Activated CD8-positive, alpha-beta memory T cell treated with anti-CD3 and anti-CD28 coated beads, Interleukin-2, amount 50 U/mL, for 4 hours (primary cell): ENCODE measurements around the gene SCAPER.
A peak's percentile ranks its signal among the peaks of the same experiment; 100 is the strongest.

ENCODE experiments used
- DNase-seq: peaks from one replicate; pipeline ENCODE4 v3.0.0-alpha.2; 2020

The SCAPER gene

GRCh38 chr15:76345880-76346668 lies 559.1 kb downstream of the SCAPER start:
- no peak for DNase-seq

- DNase-seq = no peak
Observed at GRCh38 chr15:76345583-76345879, 559.6 kb downstream of the SCAPER start.

GRCh38 chr15:76344893-76345582 lies 560.1 kb downstream of the SCAPER start:
- DNase-seq = no peak

GRCh38 chr15:76343313-76343996 lies 561.7 kb downstream of the SCAPER start:
- no peak for DNase-seq

GRCh38 chr15:76342382-76343201 lies 562.5 kb downstream of the SCAPER start:
- DNase-seq = no peak

DNA sequence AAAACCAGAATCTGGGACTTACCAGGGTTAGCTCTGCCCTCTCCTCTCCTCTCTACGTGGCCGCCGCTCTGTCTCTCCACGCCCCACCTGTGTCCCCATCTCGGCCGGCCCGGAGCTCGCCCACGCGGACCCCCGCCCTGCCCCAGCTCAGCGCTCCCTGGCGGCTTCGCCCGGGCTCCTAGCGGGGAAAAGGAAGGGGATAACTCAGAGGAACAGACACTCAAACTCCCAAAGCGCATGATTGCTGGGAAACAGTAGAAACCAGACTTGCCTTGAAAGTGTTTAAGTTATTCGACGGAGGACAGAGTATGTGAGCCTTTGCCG lies 563.1 kb downstream of the SCAPER start:
- no peak for DNase-seq

DNA sequence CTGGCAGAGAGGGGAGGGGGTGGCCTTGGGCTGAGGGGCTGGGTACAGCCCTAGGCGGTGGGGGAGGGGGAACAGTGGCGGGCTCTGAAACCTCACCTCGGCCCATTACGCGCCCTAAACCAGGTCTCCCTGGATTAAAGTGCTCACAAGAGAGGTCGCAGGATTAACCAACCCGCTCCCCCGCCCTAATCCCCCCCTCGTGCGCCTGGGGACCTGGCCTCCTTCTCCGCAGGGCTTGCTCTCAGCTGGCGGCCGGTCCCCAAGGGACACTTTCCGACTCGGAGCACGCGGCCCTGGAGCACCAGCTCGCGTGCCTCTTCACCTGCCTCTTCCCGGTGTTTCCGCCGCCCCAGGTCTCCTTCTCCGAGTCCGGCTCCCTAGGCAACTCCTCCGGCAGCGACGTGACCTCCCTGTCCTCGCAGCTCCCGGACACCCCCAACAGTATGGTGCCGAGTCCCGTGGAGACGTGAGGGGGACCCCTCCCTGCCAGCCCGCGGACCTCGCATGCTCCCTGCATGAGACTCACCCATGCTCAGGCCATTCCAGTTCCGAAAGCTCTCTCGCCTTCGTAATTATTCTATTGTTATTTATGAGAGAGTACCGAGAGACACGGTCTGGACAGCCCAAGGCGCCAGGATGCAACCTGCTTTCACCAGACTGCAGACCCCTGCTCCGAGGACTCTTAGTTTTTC lies 563.6 kb downstream of the SCAPER start:
- DNase-seq = no peak

GRCh38 chr15:76340803-76341365 lies 564.3 kb downstream of the SCAPER start:
- DNase-seq = peak; percentile 34

DNA sequence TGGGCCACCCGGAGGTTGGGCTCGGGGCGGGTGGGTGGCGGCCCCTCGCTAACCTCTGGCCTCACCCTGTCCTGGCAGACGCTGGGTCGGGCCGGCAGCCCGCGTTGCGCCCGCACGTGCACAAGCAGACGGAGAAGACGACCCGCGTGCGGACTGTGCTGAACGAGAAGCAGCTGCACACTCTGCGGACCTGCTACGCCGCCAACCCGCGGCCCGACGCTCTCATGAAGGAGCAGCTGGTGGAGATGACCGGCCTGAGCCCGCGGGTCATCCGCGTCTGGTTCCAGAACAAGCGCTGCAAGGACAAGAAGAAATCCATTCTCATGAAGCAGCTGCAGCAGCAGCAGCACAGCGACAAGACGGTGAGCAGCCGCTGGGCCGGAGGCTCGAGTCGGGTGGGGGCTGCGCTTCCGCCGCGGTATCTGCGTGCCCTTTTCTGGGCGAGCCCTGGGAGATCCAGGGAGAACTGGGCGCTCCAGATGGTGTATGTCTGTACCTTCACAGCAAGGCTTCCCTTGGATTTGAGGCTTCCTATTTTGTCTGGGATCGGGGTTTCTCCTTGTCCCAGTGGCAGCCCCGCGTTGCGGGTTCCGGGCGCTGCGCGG lies 564.8 kb downstream of the SCAPER start:
- DNase-seq = no peak

DNA sequence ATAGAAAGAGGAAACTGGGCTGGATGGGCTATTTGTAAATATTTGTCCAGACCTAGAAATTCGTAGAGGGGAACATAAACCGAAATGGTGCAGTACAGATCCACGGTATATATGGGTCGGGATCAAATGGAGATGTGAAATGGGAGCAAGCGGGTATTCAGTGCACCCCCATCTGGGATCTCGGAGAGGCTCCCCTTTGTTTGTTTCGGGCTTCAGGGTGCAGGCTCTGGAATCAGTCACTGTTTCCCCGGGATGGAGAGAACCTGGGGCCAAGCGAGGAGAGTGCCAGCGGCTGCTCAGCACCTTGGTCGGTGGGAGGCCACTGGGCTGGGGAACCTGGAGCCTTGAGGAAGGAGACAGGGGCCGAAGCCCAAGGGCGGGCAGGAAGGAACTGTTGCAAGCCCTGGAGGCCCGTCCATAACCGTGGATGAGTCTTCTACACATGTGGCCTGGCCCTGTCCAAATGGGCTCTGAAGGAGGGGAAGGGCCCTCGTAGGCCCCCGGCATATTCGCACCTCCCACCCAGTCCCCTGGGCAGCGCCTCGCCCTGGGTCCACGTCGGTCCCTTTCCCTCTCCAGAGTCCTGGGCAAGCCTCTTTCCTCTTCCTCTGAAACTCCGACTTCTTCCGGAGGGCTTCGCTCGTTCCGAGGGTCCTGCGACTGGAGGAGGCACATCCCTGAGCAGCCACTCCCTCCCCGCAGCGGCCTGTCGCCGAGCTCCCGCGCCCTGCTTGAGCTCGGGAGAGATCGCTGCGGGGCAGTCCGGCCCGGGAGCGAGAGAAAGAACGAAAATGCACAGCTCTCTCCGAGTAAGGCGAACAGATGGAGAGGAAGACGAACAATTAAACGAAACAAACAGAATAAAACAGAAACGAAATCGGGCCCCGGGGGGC lies 565.6 kb downstream of the SCAPER start:
- DNase-seq = no peak

DNA sequence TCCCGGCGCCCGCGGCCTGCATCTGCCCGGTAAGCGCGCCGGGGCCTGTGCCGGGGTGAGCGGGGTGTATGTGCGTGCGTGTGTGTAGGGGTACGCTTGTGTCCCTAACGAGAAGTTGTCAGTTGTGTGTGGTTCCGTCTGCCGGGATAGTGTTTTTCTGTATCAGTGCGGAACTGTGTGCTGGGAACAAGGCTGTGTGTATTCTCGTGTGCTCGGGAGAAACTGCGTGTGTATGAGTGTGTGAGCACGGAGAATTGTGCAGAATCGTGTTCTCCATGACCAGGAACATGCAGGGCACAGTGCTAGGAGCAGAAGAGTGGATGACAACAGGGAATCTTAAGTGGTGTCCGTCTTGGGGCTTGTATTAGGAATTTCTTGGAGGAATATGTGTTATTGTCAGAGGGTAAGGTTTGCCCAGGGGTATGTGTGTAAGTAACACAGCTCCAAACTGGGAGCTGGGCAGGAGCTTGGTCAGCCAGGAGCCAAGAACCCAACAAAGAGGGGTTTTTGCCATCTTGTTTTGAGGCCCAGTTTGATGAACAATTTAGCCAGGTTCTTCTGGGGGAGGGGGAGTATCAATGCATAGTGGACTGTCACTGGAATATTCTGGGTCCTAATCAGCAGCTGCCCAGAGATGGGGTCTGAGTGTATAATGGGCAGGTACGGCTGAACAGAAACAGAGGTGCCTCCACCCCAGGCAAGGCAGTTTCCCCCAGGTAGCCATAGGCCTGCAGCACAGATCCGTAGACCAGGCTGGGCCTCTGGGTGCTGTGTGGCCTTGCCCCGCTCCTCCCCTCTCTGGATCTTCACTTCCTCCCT lies 566.4 kb downstream of the SCAPER start:
- DNase-seq = no peak

GRCh38 chr15:76337696-76338485 lies 567.2 kb downstream of the SCAPER start:
- no peak for DNase-seq

GRCh38 chr15:76337059-76337695 lies 568.0 kb downstream of the SCAPER start:
- no peak for DNase-seq

DNA sequence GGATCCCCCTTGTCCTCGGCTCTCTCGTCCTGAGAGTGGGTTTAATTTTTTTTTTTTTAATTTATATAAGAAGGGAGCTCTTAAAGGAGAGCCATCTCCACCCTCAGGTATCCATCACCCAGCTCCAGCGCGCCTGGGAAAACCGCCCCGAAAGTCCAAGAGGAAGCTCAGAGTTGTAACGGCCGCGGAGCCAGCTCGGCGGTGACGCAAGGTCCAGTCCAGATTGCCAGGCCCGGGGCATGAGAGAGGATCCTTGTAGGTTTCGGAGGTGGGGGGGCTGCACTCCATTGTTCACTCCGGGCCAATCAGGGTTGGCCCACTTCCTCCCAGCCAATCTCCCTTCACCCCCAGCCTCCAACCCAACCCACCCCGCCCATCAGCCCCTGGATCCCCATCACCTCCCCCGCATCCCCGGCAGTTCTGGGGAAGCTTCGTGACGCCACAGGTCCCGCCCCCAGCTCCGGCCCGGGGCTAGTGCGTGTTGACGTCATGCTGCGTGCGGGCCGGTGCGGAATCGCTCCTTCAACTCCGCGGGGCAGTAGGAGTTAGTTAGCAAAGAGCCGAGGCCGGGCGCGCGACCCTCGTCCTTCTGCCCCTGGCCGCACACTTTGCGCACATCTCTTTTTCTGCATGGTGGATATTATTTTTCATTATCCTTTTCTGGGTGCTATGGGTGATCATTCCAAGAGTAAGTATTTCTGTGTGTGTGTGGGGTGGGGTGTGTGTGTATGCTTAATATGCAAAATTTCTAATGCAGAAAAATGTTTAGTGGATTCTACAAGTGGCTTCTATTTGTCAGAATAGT lies 568.7 kb downstream of the SCAPER start, which contains the start of gene ISL2:
Gene ISL2, plus strand, starts transcription at position 520 of the 805 bp plus-strand sequence. Its CDS starts 111 bp downstream, at position 631.
- peak; percentile 49 for DNase-seq

DNA sequence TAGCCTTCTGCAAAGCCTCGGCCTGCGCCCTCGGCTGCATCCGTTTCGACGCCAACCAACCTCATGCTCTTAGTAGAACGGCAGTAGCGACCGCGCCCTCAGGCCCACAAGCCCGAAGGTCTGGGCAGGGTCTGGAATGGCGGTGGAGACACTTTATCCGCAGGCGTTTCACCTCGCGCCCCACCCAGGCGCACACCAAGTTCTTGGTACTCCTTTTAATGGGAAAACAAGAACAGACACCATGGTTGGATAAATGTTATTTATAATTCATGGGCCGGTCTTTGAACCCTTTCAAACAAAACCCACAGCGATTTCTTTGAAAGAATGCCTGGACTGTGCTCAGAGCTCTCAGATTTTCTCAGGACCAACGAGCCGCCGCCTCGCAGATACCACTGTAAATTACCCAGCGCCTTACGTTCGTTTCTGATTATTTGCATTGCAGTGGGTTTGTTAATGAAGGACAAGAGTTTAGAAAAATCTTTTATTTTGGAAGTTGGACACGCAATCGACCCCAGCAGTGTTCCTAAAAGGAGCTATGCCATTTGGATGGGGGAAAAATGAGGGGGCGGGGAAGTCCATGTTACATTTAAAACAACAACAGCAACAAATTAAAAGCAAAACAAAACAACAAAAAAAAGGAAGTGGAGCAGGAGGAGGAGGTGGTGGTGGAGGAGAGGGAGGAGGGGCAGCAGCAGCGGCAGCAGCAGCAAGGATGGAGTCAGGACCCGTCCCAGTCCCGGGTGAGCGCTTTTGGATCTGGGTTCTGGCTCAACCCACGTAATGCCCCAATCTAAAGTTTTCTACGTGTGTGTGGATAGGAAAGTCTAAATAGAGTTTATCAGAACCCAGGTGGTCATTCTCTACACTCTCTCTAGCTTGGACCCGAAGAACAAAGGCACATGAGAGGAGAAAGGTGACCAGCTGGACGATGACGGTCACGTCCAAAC lies 569.6 kb downstream of the SCAPER start:
- DNase-seq = no peak
